GM19467 (cell line): ENCODE results near the gene MYH15.

Experiments
- ATAC-seq: cut with Tn5 transposase; IDR thresholded peaks from one replicate; pipeline ENCODE4 v1.9.1; 2021; ENCODE audit warnings: mild to moderate bottlenecking, moderate library complexity; ENCODE audit not compliant: unreplicated experiment

Gene MYH15

DNA sequence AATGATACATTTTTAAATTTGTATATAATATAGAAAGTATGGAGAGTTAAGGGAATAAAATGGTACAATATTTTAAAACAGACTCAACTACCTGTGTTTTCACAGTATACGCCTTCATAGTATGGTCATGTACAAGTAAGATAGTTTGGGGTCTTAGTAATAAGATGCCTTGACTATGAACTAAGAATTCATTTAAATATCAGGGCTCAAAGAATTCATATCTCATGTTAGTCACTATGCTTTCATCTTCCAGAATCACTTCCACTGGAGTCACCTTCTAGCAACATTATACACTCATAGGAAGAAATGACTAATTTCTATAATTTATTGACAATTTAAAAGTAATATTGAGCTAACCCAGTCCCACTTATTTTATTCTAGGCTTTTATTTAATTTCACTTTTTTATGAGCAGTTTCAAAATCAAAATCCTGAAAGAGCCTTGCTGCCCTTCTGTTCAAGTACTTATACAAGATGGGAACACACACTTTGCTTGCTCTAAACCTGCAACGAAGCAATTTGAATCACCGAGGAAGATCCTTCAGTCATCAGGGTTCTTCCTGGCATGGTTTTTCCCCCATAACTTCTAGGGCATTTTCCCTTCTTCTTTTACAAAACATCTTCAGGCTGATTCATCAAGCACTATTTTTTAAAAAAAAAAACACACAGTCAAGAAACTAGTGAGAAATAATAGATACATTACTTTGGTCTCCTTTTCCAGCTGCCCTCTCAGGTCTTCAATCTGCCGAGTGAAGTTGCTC lies 94.1 kb downstream of the MYH15 start:
- ATAC-seq, result no peak

DNA sequence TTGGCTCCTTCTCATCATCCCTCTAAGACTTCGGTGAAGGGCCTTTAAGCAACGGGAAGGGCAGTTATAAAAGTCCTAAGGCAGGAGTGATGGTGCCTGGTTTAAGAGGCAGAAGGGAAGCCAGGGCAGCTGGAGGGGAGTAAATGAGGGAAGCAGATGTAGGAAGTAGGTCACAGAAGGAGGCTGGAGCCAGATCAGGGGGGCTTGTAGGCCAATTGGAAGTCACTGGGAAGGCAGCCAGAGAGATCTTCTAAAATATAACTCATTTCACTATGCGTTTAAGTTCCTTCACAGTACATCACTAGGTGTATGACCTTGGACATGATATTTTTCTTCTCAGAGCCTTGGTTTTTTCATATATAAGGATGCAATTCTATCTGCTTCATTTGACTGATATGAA lies 94.7 kb downstream of the MYH15 start:
- ATAC-seq, result no peak

GRCh38 chr3:108414007-108414406 lies 96.4 kb downstream of the MYH15 start:
- ATAC-seq, result no peak

GRCh38 chr3:108412121-108412750 lies 98.2 kb downstream of the MYH15 start:
- no peak for ATAC-seq

GRCh38 chr3:108410531-108410984 lies 99.8 kb downstream of the MYH15 start:
- ATAC-seq, result no peak

- no peak for ATAC-seq
Measured at GRCh38 chr3:108409800-108410178, 100.6 kb downstream of the MYH15 start.

GRCh38 chr3:108408883-108409799 lies 101.3 kb downstream of the MYH15 start:
- ATAC-seq, result no peak

DNA sequence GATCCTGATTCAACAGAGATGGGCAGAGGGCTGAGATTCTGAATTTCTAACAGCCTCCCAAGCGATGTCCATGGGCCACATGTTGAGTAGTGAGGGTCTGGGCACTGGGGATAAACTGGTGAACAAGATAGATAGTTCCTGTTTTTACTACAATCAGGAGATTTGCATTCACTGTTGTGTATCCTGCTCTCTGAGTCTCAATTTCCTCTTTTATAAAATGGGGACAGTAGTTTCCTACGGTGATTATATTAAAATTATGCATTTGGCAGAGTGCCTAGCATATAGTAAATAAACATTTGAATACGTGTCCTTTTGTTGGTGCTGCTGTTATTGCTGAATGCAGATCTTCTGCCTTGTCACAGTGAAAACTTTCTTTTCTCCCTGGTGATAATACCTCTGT lies 102.5 kb downstream of the MYH15 start:
- ATAC-seq, result no peak

DNA sequence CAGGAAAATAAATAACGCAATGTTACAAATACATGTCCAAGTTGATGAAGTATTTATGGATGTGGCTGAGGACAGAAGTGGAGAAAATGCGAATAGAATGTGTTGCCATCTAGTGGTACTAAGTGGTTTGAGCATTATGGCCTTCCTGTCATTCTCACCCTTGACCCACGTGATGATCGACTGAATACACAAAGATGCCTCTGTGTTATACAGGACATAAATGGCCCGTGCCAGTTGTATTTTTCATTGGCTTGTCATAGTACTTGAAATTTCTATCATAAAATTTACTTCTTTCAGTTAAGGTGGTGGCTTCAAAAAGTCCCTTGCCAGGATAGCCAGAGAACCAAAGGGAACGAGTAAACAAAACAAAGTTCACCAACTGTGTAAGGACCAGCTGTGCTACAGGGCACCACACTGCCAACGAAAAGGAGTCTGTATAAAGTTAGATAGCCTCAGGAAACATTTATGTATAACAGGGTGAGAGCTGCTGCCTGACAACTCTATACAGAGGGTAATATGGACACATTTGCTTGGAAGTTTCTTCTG lies 103.7 kb downstream of the MYH15 start:
- peak; percentile 94 for ATAC-seq

DNA sequence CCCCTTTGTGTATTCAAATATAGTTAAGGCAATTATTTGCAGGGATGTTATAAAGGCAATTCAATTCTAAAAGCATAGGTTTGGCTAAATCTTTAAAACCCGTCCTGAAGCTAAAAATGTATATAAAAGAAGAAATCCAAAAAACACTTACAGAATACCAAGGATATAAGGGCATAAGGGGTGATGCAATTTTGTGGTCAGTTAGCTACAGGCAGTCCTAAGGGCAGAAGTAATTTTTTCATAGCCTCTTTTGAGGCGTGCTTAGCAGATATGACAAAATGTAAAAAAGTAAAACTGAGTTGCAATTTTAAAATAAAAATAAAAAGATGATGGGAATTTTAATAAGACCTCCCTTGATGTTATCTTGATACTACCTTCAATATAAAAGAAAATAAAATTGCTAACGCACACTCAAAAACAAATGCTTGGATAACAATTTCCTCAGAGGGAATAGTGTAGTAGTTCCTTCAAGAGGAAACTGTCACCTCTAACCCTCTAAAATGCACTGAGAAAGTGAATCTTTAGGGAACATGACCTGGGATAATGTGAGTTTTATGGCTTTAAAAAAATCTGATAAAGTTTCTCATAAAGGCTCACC lies 104.2 kb downstream of the MYH15 start:
- ATAC-seq, result peak; percentile 11

DNA sequence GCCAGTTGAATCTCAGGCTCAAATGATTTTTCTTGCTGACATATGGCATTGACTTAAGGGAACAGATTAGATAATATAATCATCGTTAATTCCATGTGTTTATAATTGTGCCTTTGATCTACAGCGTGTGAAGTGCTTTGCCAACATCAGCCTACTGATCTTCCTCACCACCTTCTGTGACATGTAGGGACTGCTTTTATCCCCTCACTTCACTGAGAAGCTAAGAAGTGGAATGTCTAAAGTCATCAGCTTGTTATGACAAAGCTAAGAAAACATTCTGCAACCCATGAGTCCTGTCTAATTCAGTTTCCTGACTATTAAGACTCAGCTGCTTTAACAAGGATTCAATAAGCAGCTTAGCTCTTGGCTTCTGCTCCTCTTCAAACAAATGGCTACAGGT lies 106.0 kb downstream of the MYH15 start:
- no peak for ATAC-seq

- no peak for ATAC-seq
Measured at GRCh38 chr3:108403686-108404345, 106.6 kb downstream of the MYH15 start.

DNA sequence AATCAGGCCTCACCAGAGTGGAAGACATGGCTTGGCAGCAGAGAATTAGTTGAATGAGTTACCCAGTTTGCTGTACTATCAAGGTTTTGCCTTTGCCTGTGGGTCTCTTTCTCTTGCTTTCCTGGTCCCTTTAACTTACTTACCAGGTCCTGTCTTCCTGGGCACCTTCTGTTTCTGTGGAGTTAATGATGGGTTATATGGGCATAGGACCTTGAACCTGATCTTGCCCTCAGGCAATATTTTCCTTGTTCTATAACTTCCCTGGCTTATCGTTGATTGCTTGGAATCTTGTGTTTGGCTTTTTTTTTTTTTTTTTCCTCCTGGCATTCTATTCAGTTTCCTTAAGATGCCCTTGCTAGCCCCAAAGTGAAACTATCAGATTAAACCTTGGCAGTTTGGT lies 107.2 kb downstream of the MYH15 start:
- ATAC-seq, result no peak

- ATAC-seq, result no peak
Measured at GRCh38 chr3:108401836-108402235, 108.6 kb downstream of the MYH15 start.

DNA sequence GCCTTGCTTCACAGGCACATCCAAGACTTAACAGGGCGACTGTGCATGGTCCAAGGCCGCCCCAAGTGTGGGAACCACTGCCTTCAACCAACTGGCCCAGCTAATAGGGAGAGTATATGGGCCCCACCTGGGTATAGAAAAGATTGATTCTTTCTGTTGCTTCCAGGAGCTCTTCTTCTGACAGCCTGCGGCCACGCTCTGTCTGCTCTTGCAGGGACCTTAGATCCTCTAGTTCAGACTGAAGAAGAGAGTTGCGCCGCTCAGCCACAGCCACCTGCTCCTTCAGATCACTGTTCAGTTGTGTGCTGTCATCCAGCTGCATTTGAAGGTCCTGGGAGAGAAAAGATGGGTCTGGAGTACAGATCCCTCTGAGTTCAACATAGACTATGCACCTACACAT lies 111.9 kb downstream of the MYH15 start:
- no peak for ATAC-seq

DNA sequence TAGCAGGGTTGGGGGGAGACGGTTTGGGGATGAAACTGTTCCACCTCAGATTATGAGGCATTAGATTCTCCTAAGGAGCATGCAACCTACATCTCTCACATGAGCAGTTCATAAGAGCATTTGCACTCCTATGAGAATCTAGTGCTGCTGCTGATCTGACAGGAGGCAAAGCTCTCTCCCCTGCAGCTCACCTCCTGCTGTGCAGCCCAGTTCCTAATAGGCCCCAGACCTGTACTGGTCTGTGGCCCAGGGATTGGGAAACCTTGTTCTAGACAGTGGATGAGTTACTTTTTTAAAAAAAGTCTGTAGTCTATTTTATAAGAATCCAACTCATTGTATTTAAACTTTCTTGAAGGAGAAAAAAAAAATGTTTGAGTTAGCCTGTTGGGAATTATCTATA lies 114.1 kb downstream of the MYH15 start:
- ATAC-seq, result no peak

- ATAC-seq, result no peak
Measured at GRCh38 chr3:108394563-108394962, 115.8 kb downstream of the MYH15 start.

- no peak for ATAC-seq
Measured at GRCh38 chr3:108394016-108394415, 116.4 kb downstream of the MYH15 start.

DNA sequence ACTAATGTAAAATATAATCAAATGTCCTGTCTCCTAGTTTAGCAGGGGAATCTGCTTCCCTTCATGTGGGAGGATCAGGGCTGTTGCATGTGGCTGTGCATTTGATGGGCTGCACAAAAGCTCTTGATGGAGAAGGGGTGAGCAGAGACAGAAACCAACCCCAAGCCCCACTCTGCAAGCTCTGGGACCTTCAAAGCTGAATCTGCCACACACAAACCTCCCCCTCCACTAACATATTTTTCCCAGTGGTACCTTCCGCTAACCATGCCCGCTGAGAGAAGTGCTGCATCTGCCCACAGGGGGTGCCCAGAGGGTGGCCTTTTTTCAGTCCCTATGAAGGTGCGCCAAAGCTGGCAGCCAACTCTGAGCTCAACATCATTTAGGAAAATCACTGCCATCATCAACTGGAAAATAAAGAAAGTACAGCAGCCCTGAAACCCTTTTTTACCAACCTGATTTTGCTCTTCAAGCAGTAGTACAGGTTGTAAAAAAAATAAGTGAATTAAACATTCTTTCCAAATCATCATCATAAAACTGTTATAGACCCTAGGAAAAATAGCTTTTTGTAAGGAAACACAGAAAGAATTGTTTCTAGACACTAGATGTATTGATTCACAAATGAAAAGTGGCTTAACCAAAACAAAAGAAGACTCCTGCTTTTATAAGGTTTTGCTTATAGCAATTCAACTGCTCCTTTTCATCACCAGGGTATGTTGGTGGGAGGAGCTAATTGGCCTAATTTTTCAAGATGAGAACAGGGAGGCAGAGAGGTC lies 117.1 kb downstream of the MYH15 start:
- no peak for ATAC-seq
